ENCODE measurements around the gene HMX2.
A peak's percentile ranks its signal among the peaks of the same experiment; 100 is the strongest.

The HMX2 gene

GRCh38 chr10:123139521-123140163 lies 8.3 kb upstream of the HMX2 start:
- no peak for DNase-seq (ENCODE audit: low read depth)
- H3K4me3 ChIP-seq (ENCODE audit: low read length) = no peak overlapping the region

GRCh38 chr10:123140164-123140982 lies 7.6 kb upstream of the HMX2 start:
- no peak for DNase-seq (ENCODE audit: low read depth)
- H3K4me3 ChIP-seq (ENCODE audit: low read length) = no peak overlapping the region
- TF ChIP-seq, protein P1, sequence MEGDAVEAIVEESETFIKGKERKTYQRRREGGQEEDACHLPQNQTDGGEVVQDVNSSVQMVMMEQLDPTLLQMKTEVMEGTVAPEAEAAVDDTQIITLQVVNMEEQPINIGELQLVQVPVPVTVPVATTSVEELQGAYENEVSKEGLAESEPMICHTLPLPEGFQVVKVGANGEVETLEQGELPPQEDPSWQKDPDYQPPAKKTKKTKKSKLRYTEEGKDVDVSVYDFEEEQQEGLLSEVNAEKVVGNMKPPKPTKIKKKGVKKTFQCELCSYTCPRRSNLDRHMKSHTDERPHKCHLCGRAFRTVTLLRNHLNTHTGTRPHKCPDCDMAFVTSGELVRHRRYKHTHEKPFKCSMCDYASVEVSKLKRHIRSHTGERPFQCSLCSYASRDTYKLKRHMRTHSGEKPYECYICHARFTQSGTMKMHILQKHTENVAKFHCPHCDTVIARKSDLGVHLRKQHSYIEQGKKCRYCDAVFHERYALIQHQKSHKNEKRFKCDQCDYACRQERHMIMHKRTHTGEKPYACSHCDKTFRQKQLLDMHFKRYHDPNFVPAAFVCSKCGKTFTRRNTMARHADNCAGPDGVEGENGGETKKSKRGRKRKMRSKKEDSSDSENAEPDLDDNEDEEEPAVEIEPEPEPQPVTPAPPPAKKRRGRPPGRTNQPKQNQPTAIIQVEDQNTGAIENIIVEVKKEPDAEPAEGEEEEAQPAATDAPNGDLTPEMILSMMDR (conservative IDR thresholded peaks at IDR 0.05; ENCODE audit: low read depth, low read length) = peak; percentile 7

More at GRCh38 chr10:123139521-123140163, 8.3 kb upstream of the HMX2 start:
- TF ChIP-seq, protein P1 (conservative IDR thresholded peaks at IDR 0.05; ENCODE audit: low read depth, low read length) = no peak

DNA sequence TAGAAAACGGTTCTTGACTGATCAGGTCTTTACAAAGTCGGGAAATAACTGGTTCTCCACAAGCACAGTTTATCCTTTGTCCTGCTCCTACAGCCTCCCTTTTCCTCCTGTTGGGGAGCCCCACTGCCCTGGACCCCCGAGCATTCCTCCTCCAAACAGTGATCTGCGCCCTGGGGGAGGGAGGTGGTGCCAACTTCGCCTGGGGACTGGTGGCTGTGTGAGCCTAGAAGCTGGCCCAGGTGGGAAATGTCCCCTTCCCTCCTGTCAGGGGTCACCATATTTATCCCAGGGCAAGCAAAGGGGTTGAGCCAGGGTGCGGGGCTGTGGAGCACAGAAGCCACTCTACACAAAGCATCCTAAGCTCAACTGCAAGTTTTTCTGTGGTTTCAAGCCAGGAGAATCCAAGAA lies 6.9 kb upstream of the HMX2 start:
- H3K4me3 ChIP-seq (ENCODE audit: low read length) = no peak overlapping the region
- DNase-seq (ENCODE audit: low read depth) = no peak
- TF ChIP-seq, protein P1 (conservative IDR thresholded peaks at IDR 0.05; ENCODE audit: low read depth, low read length) = no peak

GRCh38 chr10:123141791-123142700 lies 5.9 kb upstream of the HMX2 start:
- no peak for DNase-seq (ENCODE audit: low read depth)
- H3K4me3 ChIP-seq (ENCODE audit: low read length) = no peak overlapping the region
- TF ChIP-seq, protein P1 (conservative IDR thresholded peaks at IDR 0.05; ENCODE audit: low read depth, low read length) = no peak

- no peak overlapping the region for H3K4me3 ChIP-seq (ENCODE audit: low read length)
- DNase-seq (ENCODE audit: low read depth) = no peak
- TF ChIP-seq, protein P1 (conservative IDR thresholded peaks at IDR 0.05; ENCODE audit: low read depth, low read length) = no peak
Measured at GRCh38 chr10:123142701-123143161, 5.2 kb upstream of the HMX2 start.

GRCh38 chr10:123143162-123143824 lies 4.6 kb upstream of the HMX2 start:
- no peak overlapping the region for H3K4me3 ChIP-seq (ENCODE audit: low read length)
- no peak for DNase-seq (ENCODE audit: low read depth)
- TF ChIP-seq, protein P1 (conservative IDR thresholded peaks at IDR 0.05; ENCODE audit: low read depth, low read length) = no peak

Data from retinal pigment epithelial cell (primary cell).